Panc1 (cell line): ENCODE measurements around the gene EFCAB11. TPM values are rescaled to one million over a fixed set of nuclear protein-coding genes. Genes with fewer than 3 reads are reported as not detected.

ENCODE experiments used
- ATAC-seq: fragments of 200-7000 bp; cut with Tn5 transposase; 2 replicates; pipeline ENCODE4 v1.9.1; 2020; ENCODE audit warnings: mild to moderate bottlenecking, moderate library complexity
- BruUV-seq: library from RNA; stranded (reverse); fragments of 400-500 nt; replicated peaks from 2 replicates; lab custom pipeline; 2021; lab: Mats Ljungman, UMichigan
- CTCF ChIA-PET: fragments of 300-600 bp; sonication (Branson Sonifier 250); formaldehyde crosslinking; loops from one replicate; lab custom pipeline; 2022; ENCODE audit warnings: antibody characterized with exemption; lab: Charles Lee
- POLR2A ChIA-PET: fragments of 300-600 bp; sonication (Branson Sonifier 250); formaldehyde crosslinking; loops from one replicate; lab custom pipeline; 2022; ENCODE audit warnings: antibody characterized with exemption; lab: Charles Lee
- DNase-seq: peaks from one replicate; pipeline ENCODE4 v3.0.0-alpha.2; 2010; ENCODE audit warnings: low read depth, low spot score
- H3K27ac ChIP-seq: 2 replicates; pipeline ENCODE4 v1.5.1; 2011; ENCODE audit warnings: mild to moderate bottlenecking, low read length, inconsistent platforms
- H3K27me3 ChIP-seq: fragments of 200-500 bp; sonication (Bioruptor generic); 2 replicates; pipeline ENCODE4 v1.6.0; 2014; ENCODE audit warnings: low read length, inconsistent platforms; ENCODE audit not compliant: control insufficient read depth, insufficient read depth
- H3K36me3 ChIP-seq: fragments of 200-500 bp; sonication (Bioruptor generic); 2 replicates; pipeline ENCODE4 v1.5.1; 2014; ENCODE audit warnings: inconsistent platforms, mild to moderate bottlenecking, low read length, moderate library complexity; ENCODE audit not compliant: control insufficient read depth, insufficient read depth
- H3K4me1 ChIP-seq: 2 replicates; pipeline ENCODE4 v1.5.1; 2011; ENCODE audit warnings: inconsistent platforms, mild to moderate bottlenecking, low read length, moderate library complexity; ENCODE audit not compliant: control insufficient read depth, insufficient read depth
- H3K4me3 ChIP-seq, 2 experiments: 2 replicates each; pipeline ENCODE4 v1.5.1; 2011 to 2012; ENCODE audit warnings: low read depth in 2 of 2, low read length in 2 of 2, mild to moderate bottlenecking in 2 of 2, inconsistent platforms in 1 of 2, moderate library complexity in 1 of 2
- H3K9me3 ChIP-seq: fragments of 200-500 bp; sonication (Bioruptor generic); 2 replicates; pipeline ENCODE4 v1.5.1; 2014; ENCODE audit warnings: low read depth, mild to moderate bottlenecking, inconsistent platforms, low read length, moderate library complexity; ENCODE audit not compliant: control insufficient read depth, insufficient read depth
- POLR2AphosphoS5 ChIP-seq: IDR thresholded peaks from 2 replicates; pipeline ENCODE4 v1.6.1; 2012; ENCODE audit warnings: mild to moderate bottlenecking, low read depth, low read length, moderate library complexity
- SIN3A ChIP-seq: IDR thresholded peaks from 2 replicates; pipeline ENCODE4 v1.6.1; 2012; ENCODE audit warnings: low read depth, mild to moderate bottlenecking, low read length, moderate library complexity, borderline replicate concordance; ENCODE audit not compliant: insufficient read depth
- TCF7L2 ChIP-seq: IDR thresholded peaks from 2 replicates; pipeline ENCODE4 v1.6.1; 2011; ENCODE audit warnings: mild to moderate bottlenecking, low read depth, low read length, inconsistent platforms
- in situ Hi-C: cut with HindIII; loops from 2 replicates; pipeline ENCODE4 v1.10.0; 2016; ENCODE audit warnings: low sequenced_read_pairs, low pct_unique_long_range_greater_than_20kb
- intact Hi-C: fragments of 100-400 bp; cut with micrococcal nuclease; formaldehyde crosslinking; loops from one replicate; pipeline ENCODE4 v1.10.0; 2022; ENCODE audit not compliant: unreplicated experiment
- total RNA-seq: library from RNA; stranded (reverse); gene quantifications from one replicate; pipeline ENCODE4 v1.2.1, GENCODE V29; 2021; ENCODE audit not compliant: unreplicated experiment
- TF ChIP-seq, protein P1 (sequence below), 2 experiments: IDR thresholded peaks; 2 replicates each; pipeline ENCODE4 v1.6.1; 2011 to 2012; ENCODE audit warnings: low read depth in 2 of 2, control low read depth in 1 of 2, low read length in 1 of 2, mild to moderate bottlenecking in 1 of 2, moderate library complexity in 1 of 2; ENCODE audit not compliant: insufficient read depth in 1 of 2
- TF ChIP-seq, protein P2 (sequence below): fragments of 450-650 bp; IDR thresholded peaks from 2 replicates; pipeline ENCODE4 v1.5.1; 2017; ENCODE audit warnings: mild to moderate bottlenecking

EFCAB11 gene
- total RNA-seq, 1 experiment from 2014 or later: 12.3 TPM

DNA sequence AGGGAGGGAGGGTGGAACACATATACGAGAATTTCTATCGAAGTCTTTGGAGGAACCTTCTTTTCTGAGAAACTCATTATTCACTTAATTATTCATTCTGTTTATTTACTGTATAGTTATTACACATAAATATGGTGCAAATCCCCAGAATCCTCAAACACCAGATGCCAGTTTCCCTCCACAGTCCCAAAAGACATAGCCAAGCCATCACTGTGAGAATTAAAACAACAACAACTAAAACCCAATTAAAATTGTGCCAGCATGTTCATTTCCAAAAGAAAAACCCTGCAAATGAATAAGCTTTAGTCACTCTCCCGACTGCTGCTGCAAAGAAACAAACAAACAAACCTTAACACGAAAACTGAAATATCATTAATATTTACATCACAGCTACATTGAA, 173.5 kb downstream of the EFCAB11 start:
- BruUV-seq: no TSS peak
- in situ Hi-C loops: no loop called here
- POLR2A ChIA-PET: no interaction called here
- H3K9me3 ChIP-seq: no peaks in the 10 kb centered on the region
- H3K4me3 ChIP-seq: no peak overlapping the region
- no peaks in the 10 kb centered on the region for H3K4me1 ChIP-seq
- DNase-seq (no peak), ATAC-seq (no peak)
- no peak overlapping the region for H3K27ac ChIP-seq
- intact Hi-C loops: no loop called here
- no peak for TF ChIP-seq POLR2AphosphoS5
- no peak for TF ChIP-seq SIN3A
- TF ChIP-seq TCF7L2: no peak
- TF ChIP-seq, protein P1, sequence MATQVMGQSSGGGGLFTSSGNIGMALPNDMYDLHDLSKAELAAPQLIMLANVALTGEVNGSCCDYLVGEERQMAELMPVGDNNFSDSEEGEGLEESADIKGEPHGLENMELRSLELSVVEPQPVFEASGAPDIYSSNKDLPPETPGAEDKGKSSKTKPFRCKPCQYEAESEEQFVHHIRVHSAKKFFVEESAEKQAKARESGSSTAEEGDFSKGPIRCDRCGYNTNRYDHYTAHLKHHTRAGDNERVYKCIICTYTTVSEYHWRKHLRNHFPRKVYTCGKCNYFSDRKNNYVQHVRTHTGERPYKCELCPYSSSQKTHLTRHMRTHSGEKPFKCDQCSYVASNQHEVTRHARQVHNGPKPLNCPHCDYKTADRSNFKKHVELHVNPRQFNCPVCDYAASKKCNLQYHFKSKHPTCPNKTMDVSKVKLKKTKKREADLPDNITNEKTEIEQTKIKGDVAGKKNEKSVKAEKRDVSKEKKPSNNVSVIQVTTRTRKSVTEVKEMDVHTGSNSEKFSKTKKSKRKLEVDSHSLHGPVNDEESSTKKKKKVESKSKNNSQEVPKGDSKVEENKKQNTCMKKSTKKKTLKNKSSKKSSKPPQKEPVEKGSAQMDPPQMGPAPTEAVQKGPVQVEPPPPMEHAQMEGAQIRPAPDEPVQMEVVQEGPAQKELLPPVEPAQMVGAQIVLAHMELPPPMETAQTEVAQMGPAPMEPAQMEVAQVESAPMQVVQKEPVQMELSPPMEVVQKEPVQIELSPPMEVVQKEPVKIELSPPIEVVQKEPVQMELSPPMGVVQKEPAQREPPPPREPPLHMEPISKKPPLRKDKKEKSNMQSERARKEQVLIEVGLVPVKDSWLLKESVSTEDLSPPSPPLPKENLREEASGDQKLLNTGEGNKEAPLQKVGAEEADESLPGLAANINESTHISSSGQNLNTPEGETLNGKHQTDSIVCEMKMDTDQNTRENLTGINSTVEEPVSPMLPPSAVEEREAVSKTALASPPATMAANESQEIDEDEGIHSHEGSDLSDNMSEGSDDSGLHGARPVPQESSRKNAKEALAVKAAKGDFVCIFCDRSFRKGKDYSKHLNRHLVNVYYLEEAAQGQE (IDR thresholded peaks at IDR 0.05; ENCODE audit: insufficient read depth in 1 of 2, low read depth in 2 of 2, low read length in 1 of 2): no peak
- TF ChIP-seq, protein P2, sequence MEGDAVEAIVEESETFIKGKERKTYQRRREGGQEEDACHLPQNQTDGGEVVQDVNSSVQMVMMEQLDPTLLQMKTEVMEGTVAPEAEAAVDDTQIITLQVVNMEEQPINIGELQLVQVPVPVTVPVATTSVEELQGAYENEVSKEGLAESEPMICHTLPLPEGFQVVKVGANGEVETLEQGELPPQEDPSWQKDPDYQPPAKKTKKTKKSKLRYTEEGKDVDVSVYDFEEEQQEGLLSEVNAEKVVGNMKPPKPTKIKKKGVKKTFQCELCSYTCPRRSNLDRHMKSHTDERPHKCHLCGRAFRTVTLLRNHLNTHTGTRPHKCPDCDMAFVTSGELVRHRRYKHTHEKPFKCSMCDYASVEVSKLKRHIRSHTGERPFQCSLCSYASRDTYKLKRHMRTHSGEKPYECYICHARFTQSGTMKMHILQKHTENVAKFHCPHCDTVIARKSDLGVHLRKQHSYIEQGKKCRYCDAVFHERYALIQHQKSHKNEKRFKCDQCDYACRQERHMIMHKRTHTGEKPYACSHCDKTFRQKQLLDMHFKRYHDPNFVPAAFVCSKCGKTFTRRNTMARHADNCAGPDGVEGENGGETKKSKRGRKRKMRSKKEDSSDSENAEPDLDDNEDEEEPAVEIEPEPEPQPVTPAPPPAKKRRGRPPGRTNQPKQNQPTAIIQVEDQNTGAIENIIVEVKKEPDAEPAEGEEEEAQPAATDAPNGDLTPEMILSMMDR: no peak
- no peaks in the 10 kb centered on the region for H3K36me3 ChIP-seq
- H3K27me3 ChIP-seq: no peaks in the 10 kb centered on the region
- CTCF ChIA-PET: no interaction called here

DNA sequence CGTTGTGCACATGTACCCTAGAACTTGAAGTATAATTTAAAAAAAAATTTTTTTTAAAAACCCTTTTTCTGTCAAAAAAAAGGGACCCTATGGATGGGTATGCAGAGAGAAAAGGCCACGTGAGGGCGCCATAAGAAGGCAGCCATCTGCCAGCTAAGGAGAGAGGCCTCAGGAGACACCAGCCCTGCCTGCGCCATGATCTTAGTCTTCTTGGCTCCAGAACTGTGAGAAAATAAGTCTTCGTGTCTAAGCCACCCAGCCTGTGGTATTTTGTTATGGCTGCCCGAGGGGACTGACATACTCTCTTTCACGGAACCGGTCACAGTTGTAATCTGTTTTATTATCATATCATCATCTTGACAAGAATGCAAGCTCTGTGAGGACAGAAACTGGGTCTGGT, 174.8 kb downstream of the EFCAB11 start:
- BruUV-seq: no TSS peak
- H3K36me3 ChIP-seq: no peaks in the 10 kb centered on the region
- DNase-seq (no peak), ATAC-seq (no peak)
- H3K27me3 ChIP-seq: no peaks in the 10 kb centered on the region
- no peak overlapping the region for H3K4me3 ChIP-seq
- H3K9me3 ChIP-seq: no peaks in the 10 kb centered on the region
- CTCF ChIA-PET: no interaction called here
- POLR2A ChIA-PET: no interaction called here
- intact Hi-C loops (no loop called here), in situ Hi-C loops (no loop called here)
- TF ChIP-seq SIN3A: no peak
- no peak overlapping the region for H3K27ac ChIP-seq
- H3K4me1 ChIP-seq: no peaks in the 10 kb centered on the region

DNA sequence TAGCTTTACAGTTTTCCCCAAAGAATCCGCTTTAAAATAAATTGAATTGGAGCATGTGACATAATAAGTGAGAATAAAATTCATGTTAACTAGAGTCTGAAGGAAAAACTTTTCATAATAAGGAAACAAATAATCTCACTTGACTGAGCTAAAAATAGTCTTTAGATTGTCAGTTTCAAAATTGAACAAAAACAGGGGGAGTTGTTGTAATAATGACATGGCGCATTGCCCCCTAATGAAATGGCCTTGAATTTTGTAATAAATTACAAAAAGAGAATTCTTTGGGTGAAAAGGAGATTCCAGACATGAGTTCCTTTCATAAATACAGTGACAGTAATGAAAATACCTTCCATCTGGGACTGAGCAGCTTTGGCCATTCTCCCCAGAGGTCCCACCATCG, 178.6 kb downstream of the EFCAB11 start:
- intact Hi-C loops: no loop called here
- POLR2A ChIA-PET: no interaction called here
- no peak for ATAC-seq

More for the DNA sequence above, 178.6 kb downstream of the EFCAB11 start:
- H3K27ac ChIP-seq: no peak overlapping the region
- CTCF ChIA-PET: no interaction called here
- no peak for TF ChIP-seq TCF7L2
- TF ChIP-seq SIN3A: no peak
- TF ChIP-seq, protein P1 (IDR thresholded peaks at IDR 0.05; ENCODE audit: insufficient read depth in 1 of 2, low read depth in 2 of 2, low read length in 1 of 2): no peak
- TF ChIP-seq, protein P2: no peak
- TF ChIP-seq POLR2AphosphoS5: no peak
- H3K9me3 ChIP-seq: no peaks in the 10 kb centered on the region
- H3K4me1 ChIP-seq: no peaks in the 10 kb centered on the region
- DNase-seq: no peak
- H3K27me3 ChIP-seq: no peaks in the 10 kb centered on the region
- no TSS peak for BruUV-seq
- H3K36me3 ChIP-seq: no peaks in the 10 kb centered on the region
- in situ Hi-C loops: no loop called here
- no peak overlapping the region for H3K4me3 ChIP-seq
